ENCODE measurements around the gene NADSYN1.

NADSYN1 gene

DNA sequence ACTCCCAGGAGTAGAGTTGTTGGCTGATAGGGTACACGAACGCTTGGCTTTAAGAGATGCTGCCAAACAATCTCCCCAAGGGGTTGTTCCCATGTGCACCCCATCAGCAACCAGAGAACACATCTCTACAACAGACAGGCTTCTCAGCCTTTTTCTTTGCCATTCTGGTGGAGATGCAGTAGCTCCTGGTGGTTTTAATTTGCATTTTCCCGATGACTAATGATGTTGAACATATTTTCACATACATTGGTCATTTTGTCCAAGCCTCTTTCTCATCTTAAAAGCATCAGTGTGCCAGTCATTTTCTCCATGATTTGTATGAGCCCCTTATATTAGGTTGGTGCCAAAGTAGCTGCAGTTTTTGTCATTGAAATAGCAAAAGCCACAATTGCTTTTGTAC lies 26.6 kb upstream of the NADSYN1 start:
- DNase-seq (ENCODE audit: low spot score): no peak
- TF ChIP-seq, protein P1, sequence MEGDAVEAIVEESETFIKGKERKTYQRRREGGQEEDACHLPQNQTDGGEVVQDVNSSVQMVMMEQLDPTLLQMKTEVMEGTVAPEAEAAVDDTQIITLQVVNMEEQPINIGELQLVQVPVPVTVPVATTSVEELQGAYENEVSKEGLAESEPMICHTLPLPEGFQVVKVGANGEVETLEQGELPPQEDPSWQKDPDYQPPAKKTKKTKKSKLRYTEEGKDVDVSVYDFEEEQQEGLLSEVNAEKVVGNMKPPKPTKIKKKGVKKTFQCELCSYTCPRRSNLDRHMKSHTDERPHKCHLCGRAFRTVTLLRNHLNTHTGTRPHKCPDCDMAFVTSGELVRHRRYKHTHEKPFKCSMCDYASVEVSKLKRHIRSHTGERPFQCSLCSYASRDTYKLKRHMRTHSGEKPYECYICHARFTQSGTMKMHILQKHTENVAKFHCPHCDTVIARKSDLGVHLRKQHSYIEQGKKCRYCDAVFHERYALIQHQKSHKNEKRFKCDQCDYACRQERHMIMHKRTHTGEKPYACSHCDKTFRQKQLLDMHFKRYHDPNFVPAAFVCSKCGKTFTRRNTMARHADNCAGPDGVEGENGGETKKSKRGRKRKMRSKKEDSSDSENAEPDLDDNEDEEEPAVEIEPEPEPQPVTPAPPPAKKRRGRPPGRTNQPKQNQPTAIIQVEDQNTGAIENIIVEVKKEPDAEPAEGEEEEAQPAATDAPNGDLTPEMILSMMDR (IDR thresholded peaks at IDR 0.05): no peak
- Histone ChIP-seq H3K4me3 (no peak overlapping the region), H3K27ac (no peak overlapping the region)

DNA sequence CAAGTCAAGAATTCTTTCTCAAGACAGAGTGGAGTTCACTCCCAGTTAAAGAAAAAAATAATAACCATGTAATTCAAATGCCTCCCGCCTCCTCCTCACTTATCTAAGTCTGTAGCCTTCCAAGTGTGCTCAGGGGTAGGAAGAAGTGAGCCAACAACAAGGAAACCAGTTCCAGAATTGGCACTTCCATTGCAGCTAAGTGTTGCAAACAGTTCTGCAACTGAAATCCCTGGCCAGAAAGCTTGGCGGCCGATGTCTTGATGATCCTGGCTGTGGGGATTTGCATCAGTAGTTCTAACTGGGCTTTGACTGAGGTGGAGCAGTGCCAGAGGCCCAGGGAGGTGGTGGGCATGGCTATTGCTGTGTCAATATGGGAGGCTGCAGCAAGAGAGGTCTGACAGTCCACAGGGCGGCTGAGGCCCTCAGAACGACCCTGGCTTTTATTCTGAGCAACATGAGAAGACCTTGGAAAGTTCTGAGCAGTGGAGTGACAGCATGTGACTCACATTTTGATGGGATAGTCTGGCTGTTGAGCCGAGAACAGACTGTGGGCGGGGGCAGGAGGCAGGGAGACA lies 24.1 kb upstream of the NADSYN1 start:
- no peak overlapping the region for H3K4me3 ChIP-seq
- DNase-seq (ENCODE audit: low spot score): peak; percentile 83
- TF ChIP-seq, protein P1 (IDR thresholded peaks at IDR 0.05): no peak
- peak overlapping the region in 1 of 2 donors; percentile 76 for H3K27ac ChIP-seq

DNA sequence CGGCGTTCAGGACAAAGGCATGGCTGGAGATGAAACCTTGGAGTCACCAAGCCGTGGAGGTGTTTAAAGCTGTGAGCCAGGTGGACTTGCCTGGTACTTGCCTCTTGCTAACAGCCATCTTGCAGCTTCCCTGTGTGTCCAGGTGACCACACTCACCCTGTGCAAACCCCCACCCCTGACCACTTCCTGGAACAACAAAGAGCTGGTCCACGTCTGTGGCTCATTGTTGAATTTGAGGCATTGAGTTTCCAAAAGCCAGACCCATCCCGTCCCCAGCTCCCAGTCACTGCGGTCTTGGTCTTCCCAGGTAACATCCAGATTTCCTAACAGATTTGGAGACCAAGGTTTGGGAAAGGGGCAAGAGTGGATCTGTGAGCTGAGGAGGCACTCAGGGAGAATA lies 23.3 kb upstream of the NADSYN1 start:
- H3K27ac ChIP-seq: peak overlapping the region in 1 of 2 donors; percentile 76
- TF ChIP-seq, protein P1 (IDR thresholded peaks at IDR 0.05): no peak
- no peak overlapping the region for H3K4me3 ChIP-seq
- DNase-seq (ENCODE audit: low spot score): no peak

DNA sequence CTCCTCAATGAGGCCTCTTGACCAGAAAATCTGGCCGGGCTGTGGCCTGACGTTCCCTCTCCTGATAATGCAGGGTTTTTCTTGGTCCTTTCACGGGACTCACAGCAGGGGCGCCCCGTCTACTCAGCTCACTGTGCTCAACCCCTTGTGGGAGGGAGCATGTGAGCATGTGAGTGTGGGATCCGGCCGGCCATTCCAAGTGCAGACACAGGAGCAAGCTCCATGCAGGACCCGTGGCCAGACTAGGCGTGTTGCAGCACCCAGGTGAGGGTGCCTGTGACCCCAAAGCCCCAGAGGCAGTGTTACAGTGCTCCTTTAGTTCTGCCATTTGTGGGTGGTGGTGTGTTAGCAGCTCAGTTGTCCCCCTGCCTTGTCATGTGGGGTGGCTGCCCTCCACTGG lies 22.8 kb upstream of the NADSYN1 start:
- Histone ChIP-seq H3K27ac (peak overlapping the region in 1 of 2 donors; percentile 76), H3K4me3 (no peak overlapping the region)
- TF ChIP-seq, protein P1 (IDR thresholded peaks at IDR 0.05): no peak
- no peak for DNase-seq (ENCODE audit: low spot score)

DNA sequence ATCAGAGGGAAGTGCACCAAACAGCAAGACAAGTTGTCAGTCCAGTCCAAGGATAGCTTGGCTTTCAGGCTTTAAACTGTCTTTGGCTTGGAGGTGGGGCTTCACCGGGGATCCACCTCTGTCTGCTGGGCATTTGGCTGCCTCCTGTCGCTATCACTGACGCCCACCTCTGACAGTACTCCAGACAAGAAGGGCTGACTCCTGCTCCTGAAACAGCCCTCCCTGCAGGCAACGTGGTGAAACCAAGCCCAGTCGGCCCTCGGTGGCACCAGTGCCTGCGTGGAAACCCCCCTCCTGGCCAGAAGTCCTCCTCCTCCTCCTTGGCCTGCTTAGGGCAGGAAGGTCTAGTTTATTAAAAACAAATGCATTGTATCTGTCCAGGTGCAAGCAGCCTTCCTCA lies 21.7 kb upstream of the NADSYN1 start:
- Histone ChIP-seq H3K27ac (peak overlapping the region in 1 of 2 donors; percentile 21), H3K4me3 (no peak overlapping the region)
- DNase-seq (ENCODE audit: low spot score): no peak
- TF ChIP-seq, protein P1 (IDR thresholded peaks at IDR 0.05): no peak

DNA sequence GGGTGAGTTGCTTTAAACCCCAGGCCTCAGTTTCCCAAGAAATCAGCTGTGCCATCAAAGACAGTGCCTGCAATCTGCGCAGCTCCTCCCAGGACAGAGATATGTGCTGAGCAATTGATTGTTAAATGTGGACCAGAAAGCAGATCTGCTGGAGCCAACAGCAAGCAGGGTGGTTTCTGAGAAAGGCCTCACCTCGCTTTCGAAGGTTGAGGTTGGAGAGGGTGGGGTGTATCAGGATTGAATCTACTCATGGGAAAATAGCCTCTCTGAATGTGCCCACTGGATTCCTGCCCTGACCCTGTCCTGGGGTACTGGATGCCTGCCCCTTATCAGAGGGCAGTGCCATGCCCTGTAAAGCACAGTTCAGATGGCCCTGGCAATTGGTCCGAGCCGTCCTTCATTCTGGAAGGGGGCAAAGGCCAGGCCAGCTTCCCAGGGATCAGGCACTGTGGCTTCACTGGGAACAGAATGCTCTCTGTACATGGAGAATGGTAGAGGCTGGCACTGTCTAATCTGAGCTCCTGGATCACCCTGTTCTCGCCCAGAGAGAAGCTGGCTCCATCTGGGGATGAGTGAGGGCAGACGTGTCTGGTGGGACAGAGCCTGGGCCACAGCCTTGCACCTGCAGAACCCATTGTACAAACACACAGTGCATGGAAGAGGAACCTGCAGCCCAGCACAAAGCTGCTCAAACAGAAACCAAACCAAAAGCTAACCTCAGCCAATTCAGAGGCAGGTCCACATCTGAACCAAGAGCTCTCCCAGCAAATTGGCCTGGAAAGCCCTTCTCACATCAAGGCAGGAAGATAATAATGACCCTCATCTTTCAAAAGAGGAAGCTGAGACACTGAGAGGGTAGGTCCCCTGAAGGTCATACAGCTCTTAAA lies 20.0 kb upstream of the NADSYN1 start:
- H3K27ac ChIP-seq: peak overlapping the region in 1 of 2 donors; percentile 82
- H3K4me3 ChIP-seq: no peak overlapping the region
- TF ChIP-seq, protein P1 (IDR thresholded peaks at IDR 0.05): no peak
- DNase-seq (ENCODE audit: low spot score): no peak

All from coronary artery (tissue), 2 donors.